SU-DHL-6 (cell line): ENCODE measurements around the gene KRT6B.

ENCODE experiments used
- H2AFZ ChIP-seq: fragments of 200-600 bp; sonication (generic); 2 replicates; pipeline ENCODE4 v1.6.1; 2014; ENCODE audit warnings: low read depth, mild to moderate bottlenecking, moderate library complexity, mixed read lengths, antibody characterized with exemption, low read length; ENCODE audit not compliant: severe bottlenecking
- H3F3A ChIP-seq: fragments of 200-600 bp; shearing (Covaris generic); 2 replicates; pipeline ENCODE4 v1.6.0; 2016; ENCODE audit warnings: antibody characterized with exemption, mild to moderate bottlenecking; ENCODE audit not compliant: insufficient read depth
- H3K27ac ChIP-seq: fragments of 200-600 bp; sonication (generic); 2 replicates; pipeline ENCODE4 v1.5.1; 2016; ENCODE audit warnings: low read depth, mild to moderate bottlenecking, low read length, moderate library complexity, mixed read lengths
- H3K27me3 ChIP-seq: fragments of 200-600 bp; sonication (generic), shearing (Covaris generic); 2 replicates; pipeline ENCODE4 v1.6.0; 2014; ENCODE audit warnings: mild to moderate bottlenecking, low read length
- H3K36me3 ChIP-seq: fragments of 200-600 bp; sonication (generic); 2 replicates; pipeline ENCODE4 v1.6.1; 2014; ENCODE audit warnings: mild to moderate bottlenecking, low read length, mixed read lengths
- H3K4me2 ChIP-seq: fragments of 300-600, 200-600 bp; shearing (Covaris generic), sonication (generic); 2 replicates; pipeline ENCODE4 v1.6.0; 2014; ENCODE audit warnings: low read length, low read depth, mild to moderate bottlenecking; ENCODE audit not compliant: poor library complexity, severe bottlenecking
- H3K4me3 ChIP-seq: fragments of 200-600 bp; sonication (generic); 2 replicates; pipeline ENCODE4 v1.5.1; 2014; ENCODE audit warnings: antibody characterized with exemption, low read length, mild to moderate bottlenecking, mixed read lengths; ENCODE audit not compliant: insufficient read depth, poor library complexity, severe bottlenecking
- H3K79me2 ChIP-seq: fragments of 200-600 bp; sonication (generic); 2 replicates; pipeline ENCODE4 v1.6.1; 2014; ENCODE audit warnings: mild to moderate bottlenecking, low read length, moderate library complexity; ENCODE audit not compliant: insufficient read depth
- H3K9ac ChIP-seq: fragments of 200-600 bp; sonication (generic); 2 replicates; pipeline ENCODE4 v1.7.0; 2014; ENCODE audit warnings: mild to moderate bottlenecking, low read length
- H3K9me2 ChIP-seq: fragments of 200-600 bp; sonication (generic); replicated peaks from 2 replicates; pipeline ENCODE4 v1.6.1; 2014; ENCODE audit warnings: low read length; ENCODE audit not compliant: insufficient read depth
- H3K9me3 ChIP-seq: fragments of 200-600 bp; sonication (generic); 2 replicates; pipeline ENCODE4 v1.6.1; 2014; ENCODE audit warnings: low read length, mixed read lengths; ENCODE audit not compliant: insufficient read depth
- H4K20me1 ChIP-seq: fragments of 200-600 bp; sonication (generic); 2 replicates; pipeline ENCODE4 v1.6.1; 2014; ENCODE audit warnings: low read depth, mild to moderate bottlenecking, antibody characterized with exemption, low read length, moderate library complexity, mixed read lengths
- EZH2phosphoT487 ChIP-seq: fragments of 200-600 bp; sonication (generic), shearing (Covaris generic); conservative IDR thresholded peaks from 2 replicates; pipeline ENCODE4 v1.6.1; 2018; ENCODE audit warnings: mild to moderate bottlenecking, antibody characterized with exemption, low read length, moderate library complexity, mixed read lengths
- TF ChIP-seq, protein P1 (sequence below): fragments of 200-600 bp; sonication (generic); IDR thresholded peaks from one replicate; pipeline ENCODE4 v1.5.1; 2017; ENCODE audit warnings: antibody characterized with exemption, mild to moderate bottlenecking, low read length, moderate library complexity; ENCODE audit not compliant: insufficient read depth, poor library complexity, severe bottlenecking

KRT6B gene

DNA sequence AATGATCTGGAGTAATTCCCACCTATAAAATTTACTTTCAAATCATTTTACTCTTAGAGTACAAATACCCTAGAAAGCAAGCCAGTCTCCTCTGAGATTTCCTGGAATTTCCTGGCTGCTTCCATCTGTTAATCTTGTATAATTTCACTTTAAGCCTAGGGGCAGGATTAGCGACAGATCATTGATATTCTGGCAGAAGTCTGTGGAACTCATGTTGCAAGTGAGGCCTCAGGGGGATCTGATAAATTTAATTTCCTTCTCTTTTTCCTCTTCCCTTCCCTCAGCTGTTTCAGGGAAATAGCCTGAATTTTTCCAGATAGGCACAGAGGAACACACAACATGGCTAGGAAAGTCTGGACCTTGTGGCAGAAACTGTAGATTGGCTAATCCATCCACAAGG lies 47.0 kb upstream of the KRT6B start:
- no peak overlapping the region for H3K4me2 ChIP-seq
- TF ChIP-seq, protein P1, sequence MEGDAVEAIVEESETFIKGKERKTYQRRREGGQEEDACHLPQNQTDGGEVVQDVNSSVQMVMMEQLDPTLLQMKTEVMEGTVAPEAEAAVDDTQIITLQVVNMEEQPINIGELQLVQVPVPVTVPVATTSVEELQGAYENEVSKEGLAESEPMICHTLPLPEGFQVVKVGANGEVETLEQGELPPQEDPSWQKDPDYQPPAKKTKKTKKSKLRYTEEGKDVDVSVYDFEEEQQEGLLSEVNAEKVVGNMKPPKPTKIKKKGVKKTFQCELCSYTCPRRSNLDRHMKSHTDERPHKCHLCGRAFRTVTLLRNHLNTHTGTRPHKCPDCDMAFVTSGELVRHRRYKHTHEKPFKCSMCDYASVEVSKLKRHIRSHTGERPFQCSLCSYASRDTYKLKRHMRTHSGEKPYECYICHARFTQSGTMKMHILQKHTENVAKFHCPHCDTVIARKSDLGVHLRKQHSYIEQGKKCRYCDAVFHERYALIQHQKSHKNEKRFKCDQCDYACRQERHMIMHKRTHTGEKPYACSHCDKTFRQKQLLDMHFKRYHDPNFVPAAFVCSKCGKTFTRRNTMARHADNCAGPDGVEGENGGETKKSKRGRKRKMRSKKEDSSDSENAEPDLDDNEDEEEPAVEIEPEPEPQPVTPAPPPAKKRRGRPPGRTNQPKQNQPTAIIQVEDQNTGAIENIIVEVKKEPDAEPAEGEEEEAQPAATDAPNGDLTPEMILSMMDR = no peak
- no peak for TF ChIP-seq EZH2phosphoT487
- no peaks in the 10 kb centered on the region for H3K9me3 ChIP-seq
- no peak overlapping the region for H3K9ac ChIP-seq
- no peaks in the 10 kb centered on the region for H3K27me3 ChIP-seq
- H3K4me3 ChIP-seq = no peak overlapping the region
- no peaks in the 10 kb centered on the region for H3K79me2 ChIP-seq
- no peaks in the 10 kb centered on the region for H3F3A ChIP-seq
- no peak overlapping the region for H2AFZ ChIP-seq
- H3K36me3 ChIP-seq = no peaks in the 10 kb centered on the region
- no peaks in the 10 kb centered on the region for H3K9me2 ChIP-seq
- H3K27ac ChIP-seq = no peak overlapping the region
- H4K20me1 ChIP-seq = no peaks in the 10 kb centered on the region

DNA sequence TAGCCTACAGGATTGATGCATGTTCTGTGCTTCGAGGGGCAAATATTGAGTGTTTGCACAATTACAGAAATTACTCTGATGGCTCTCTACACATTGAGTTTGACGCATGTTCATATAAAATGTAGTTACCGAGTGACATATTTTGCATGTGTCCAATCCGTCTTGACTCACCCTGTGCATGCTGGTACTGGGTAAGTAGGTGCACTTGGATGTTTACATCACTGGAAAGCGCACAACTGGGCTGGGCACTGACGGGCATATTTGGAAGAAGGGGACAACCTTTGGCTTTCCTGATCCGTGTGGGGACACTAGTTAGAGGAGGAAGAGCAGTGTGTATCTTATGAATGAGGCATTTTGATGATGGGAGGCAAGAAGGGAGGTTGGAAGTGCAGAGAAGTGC lies 46.0 kb upstream of the KRT6B start:
- Histone ChIP-seq H3K9me3 (no peaks in the 10 kb centered on the region), H3K79me2 (no peaks in the 10 kb centered on the region)

DNA sequence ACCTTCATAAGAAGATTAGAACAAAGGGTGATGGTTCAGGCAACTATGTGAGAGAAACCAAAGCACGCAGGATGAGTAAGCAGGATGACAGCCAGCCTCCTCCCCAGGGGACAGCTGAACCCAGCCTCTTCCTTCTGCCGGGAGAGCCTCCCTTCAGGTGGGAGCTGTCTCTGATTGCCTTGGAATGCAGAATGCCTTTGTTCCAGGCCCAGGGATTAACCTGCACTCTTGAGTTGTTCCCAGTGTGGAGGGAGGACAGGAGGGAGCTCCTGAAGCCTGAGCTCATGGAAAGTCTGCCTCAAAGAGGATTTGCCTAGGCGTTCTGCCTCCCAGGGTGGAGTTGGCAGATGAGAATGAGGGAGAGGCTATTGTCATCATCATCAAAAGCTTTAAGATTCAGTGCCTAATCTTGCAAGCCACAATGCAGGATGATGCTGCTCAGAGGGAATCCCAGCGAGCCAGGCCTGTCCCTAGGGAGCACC lies 44.7 kb upstream of the KRT6B start:
- no peaks in the 10 kb centered on the region for H3K36me3 ChIP-seq
- H3K4me3 ChIP-seq = no peak overlapping the region
- no peaks in the 10 kb centered on the region for H3K9me2 ChIP-seq
- H3K27ac ChIP-seq = no peak overlapping the region
- no peaks in the 10 kb centered on the region for H3F3A ChIP-seq
- no peak for TF ChIP-seq EZH2phosphoT487
- TF ChIP-seq, protein P1 = no peak
- no peak overlapping the region for H2AFZ ChIP-seq
- H3K9me3 ChIP-seq = no peaks in the 10 kb centered on the region
- no peak overlapping the region for H3K4me2 ChIP-seq
- no peaks in the 10 kb centered on the region for H4K20me1 ChIP-seq
- H3K79me2 ChIP-seq = no peaks in the 10 kb centered on the region
- no peak overlapping the region for H3K9ac ChIP-seq
- H3K27me3 ChIP-seq = no peaks in the 10 kb centered on the region

More for the DNA sequence above, 46.0 kb upstream of the KRT6B start:
- H2AFZ ChIP-seq = no peak overlapping the region
- H3K9ac ChIP-seq = no peak overlapping the region
- no peak overlapping the region for H3K27ac ChIP-seq
- no peak for TF ChIP-seq EZH2phosphoT487
- TF ChIP-seq, protein P1 = no peak
- H3K4me3 ChIP-seq = no peak overlapping the region
- no peaks in the 10 kb centered on the region for H3K9me2 ChIP-seq
- no peaks in the 10 kb centered on the region for H3F3A ChIP-seq
- no peak overlapping the region for H3K4me2 ChIP-seq
- H3K27me3 ChIP-seq = no peaks in the 10 kb centered on the region
- H4K20me1 ChIP-seq = no peaks in the 10 kb centered on the region
- H3K36me3 ChIP-seq = no peaks in the 10 kb centered on the region

DNA sequence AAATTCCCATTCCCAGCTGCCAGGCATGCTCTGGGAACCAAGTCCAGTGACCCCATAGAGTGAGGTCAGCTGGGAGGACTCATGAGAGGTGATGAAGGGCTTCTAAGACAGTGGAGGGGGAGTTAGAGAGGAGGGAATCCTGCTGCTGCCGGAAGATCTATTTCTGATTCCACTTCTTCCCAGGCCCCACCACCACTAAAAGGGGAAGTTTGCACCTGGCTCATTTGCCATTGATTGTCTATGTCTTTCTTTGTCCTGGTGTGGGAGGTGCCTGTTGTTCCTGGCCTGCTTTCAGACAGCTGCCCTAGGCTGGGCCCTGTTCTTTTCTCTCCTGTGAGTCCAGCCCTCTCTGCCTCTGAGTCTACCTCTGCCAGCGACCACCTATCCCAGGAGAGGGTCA lies 44.1 kb upstream of the KRT6B start:
- no peak overlapping the region for H3K9ac ChIP-seq
- H3K27ac ChIP-seq = no peak overlapping the region
- H3K4me2 ChIP-seq = no peak overlapping the region
- H2AFZ ChIP-seq = no peak overlapping the region
- H4K20me1 ChIP-seq = no peaks in the 10 kb centered on the region
- H3K27me3 ChIP-seq = no peaks in the 10 kb centered on the region
- H3K9me2 ChIP-seq = no peaks in the 10 kb centered on the region
- H3F3A ChIP-seq = no peaks in the 10 kb centered on the region
- no peaks in the 10 kb centered on the region for H3K36me3 ChIP-seq
- no peaks in the 10 kb centered on the region for H3K79me2 ChIP-seq
- no peak overlapping the region for H3K4me3 ChIP-seq
- TF ChIP-seq EZH2phosphoT487 = no peak
- TF ChIP-seq, protein P1 = no peak
- no peaks in the 10 kb centered on the region for H3K9me3 ChIP-seq
